B cell (primary cell): ENCODE measurements around the gene AGO3.

Experiments
- CTCF ChIP-seq: fragments of 200-600 bp; IDR thresholded peaks from one replicate; pipeline ENCODE4 v1.8.0; 2022; ENCODE audit warnings: antibody characterized with exemption, mild to moderate bottlenecking
- EZH2 ChIP-seq: IDR thresholded peaks from 2 replicates; pipeline ENCODE4 v1.6.1; 2012; ENCODE audit warnings: borderline replicate concordance, low read depth, mild to moderate bottlenecking, moderate library complexity, low read length; ENCODE audit not compliant: insufficient read depth, poor library complexity, severe bottlenecking

GRCh38 chr1:36094621-36095061, 163.7 kb downstream of the AGO3 start:
- TF ChIP-seq CTCF = no peak
- TF ChIP-seq EZH2 = no peak
